LNCAP (cell line): Measurements from ENCODE around the gene C16orf96.

Source experiments
- CTCF ChIP-seq: fragments of 450-650 bp; IDR thresholded peaks from 2 replicates; pipeline ENCODE4 v1.5.1; 2017; ENCODE audit warnings: mild to moderate bottlenecking

C16orf96 gene

DNA sequence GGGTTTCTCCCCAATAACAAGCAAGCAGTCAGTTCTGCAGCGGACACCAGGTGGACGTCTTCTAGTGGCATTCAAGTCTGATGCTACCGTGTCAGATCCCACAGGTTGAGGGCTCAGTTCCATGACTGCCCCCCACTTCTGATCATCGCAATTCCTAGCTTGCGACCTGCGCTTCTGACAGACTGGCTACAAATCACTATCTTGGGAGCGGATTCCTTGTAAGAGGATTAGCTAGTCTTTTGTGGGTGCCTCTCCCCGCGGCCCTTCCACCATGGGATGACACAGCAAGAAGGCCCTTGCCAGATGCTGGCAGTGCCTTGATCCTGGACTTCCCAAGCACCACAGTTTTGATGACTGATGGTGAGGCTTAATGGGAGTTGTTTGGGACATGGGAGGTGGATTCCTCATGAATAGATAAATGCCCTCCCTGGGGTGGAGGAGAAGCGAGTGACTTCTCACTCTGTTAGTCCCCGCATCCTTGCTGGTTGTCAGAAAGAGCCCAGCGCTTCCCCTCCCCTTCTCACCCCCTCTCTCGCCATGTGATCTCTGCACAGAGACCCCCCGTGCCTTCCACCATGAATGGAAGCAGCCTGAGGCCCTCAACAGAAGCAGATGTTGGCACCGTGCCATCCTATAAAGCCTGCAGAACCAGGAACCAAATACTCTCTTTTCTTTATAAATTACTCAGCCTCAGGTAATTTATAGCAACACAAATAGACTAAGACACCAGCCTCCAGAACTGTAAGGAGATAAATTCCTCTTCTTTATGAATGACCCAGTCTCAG, 36.7 kb upstream of the C16orf96 start:
- no peak for TF ChIP-seq CTCF

GRCh38 chr16:4520913-4521312, 35.2 kb upstream of the C16orf96 start:
- TF ChIP-seq CTCF: no peak

DNA sequence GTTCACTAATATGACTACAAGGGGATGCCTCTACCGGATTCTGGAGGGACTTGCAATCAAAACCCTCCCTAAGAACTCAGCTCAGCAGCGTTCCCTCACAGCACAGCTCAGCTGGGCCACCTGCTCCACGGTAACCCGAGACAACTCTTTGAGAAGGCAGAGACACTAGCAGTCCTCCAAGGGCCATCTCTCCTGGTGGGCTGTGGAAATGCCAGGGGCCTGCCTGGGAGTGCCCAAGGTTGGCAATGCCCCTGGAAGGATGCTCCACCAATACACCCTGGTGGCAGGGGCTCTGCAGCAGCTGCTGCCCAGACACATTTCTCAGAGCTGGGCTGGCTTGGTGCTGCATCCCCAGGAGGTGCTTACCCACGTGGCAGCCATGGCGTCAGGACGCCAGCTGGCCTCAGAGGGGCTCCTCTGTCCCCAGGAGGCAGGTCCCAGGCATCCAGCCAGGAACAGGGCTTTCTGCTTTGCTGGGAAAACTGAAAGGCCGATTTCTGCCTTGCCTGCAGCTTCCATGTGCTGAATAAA, 34.0 kb upstream of the C16orf96 start:
- no peak for TF ChIP-seq CTCF

DNA sequence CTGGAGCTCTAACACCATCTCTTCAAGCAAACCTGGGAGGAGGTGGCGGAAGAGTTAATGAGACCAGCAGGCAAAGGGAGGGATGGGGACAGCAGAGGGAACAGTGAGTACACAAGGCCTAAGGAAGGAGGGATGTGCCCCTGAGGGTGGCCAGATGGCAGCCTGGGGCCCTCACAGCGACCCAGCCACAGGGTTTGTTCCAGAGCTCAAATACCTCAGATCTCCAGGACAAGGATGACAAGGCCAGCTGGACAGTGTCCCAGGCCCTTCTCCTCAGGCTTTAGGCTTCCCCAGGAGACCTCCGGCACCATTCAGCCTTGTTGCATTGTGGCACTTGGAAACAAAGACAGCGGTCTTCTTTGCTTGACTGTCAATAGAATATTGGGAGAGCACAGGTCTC, 32.5 kb upstream of the C16orf96 start:
- TF ChIP-seq CTCF: no peak

GRCh38 chr16:4524571-4524970, 31.6 kb upstream of the C16orf96 start:
- no peak for TF ChIP-seq CTCF

- no peak for TF ChIP-seq CTCF
Measured at GRCh38 chr16:4525069-4525468, 31.1 kb upstream of the C16orf96 start.

DNA sequence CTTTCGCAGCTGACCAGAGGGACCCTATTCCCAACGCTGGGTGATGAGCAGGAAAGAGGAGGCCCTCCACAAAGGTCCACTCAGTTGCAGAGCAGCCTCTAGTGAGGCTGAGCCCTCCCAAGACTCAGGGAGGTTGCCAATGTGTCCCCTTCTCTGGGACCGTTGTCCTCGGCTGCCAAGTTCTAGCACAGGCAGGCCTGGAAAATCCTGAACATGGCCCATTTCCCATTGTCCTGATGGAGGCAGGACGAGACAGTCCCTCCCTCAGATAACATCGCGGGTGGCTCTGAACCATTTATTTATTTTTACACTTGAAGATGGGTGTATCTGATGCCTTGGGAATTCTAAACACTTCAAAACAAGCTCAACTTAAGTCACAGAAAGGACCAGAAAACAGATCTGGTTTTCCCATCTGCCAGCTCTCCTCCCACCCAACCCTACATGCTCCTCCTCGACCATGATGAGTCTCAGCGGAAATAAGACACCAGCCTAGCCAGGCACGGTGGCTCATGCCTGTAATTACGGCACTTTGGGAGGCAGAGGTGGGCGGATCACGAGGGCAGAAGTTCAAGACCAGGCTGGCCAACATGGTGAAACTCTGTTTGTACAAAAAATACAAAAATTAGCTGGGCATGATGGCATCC, 30.4 kb upstream of the C16orf96 start:
- no peak for TF ChIP-seq CTCF
